HG02840 (cell line): ENCODE data around the gene CMC2.

Experiments
- ATAC-seq: cut with Tn5 transposase; IDR thresholded peaks from one replicate; pipeline ENCODE4 v1.9.1; 2021; ENCODE audit warnings: mild to moderate bottlenecking, moderate library complexity, moderate number of reproducible peaks; ENCODE audit not compliant: unreplicated experiment, low FRiP score

Gene CMC2

GRCh38 chr16:80938004-80938878 is 68.4 kb downstream of the CMC2 start:
- no peak for ATAC-seq

- ATAC-seq, result no peak
Measured at GRCh38 chr16:80936410-80936809, 70.3 kb downstream of the CMC2 start.

DNA sequence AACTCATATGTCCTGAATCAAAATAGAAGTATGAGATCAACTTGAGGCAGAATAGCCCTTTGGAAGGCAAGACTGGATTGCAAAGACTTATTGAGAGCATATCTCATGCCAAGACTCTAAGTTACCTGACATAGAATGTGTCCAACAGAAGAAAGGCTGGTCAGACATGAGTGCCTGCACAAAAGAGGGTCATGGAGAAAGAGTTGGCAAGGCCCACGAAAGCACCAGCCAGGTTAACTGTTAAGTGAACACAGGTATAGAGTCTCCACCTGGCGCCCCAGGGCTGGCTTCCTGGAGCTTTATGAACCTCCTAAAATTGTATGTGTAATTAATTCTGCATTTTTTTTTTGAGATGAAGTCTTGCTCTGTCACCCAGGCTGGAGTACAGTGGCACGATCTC is 71.0 kb downstream of the CMC2 start:
- ATAC-seq, result no peak

DNA sequence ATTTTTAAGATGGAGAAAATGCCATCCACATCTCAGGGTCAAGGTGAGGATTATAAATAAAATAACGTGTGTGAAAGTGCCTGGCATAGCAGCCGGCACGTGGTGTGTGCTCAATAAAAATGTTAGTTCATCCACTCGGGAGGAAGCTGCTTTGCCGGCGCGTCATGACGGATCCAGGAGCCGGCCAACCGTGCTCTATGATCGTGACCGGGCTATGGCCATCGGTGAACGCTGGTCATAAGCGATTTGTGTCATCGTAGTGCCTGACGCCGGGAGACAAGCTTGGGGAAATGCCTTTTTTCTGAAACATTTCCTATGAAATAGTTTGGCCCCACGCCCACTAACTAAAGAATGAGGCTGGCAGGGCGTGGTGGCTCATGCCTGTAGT is 74.0 kb downstream of the CMC2 start:
- no peak for ATAC-seq

GRCh38 chr16:80931801-80932707 is 74.6 kb downstream of the CMC2 start:
- no peak for ATAC-seq

DNA sequence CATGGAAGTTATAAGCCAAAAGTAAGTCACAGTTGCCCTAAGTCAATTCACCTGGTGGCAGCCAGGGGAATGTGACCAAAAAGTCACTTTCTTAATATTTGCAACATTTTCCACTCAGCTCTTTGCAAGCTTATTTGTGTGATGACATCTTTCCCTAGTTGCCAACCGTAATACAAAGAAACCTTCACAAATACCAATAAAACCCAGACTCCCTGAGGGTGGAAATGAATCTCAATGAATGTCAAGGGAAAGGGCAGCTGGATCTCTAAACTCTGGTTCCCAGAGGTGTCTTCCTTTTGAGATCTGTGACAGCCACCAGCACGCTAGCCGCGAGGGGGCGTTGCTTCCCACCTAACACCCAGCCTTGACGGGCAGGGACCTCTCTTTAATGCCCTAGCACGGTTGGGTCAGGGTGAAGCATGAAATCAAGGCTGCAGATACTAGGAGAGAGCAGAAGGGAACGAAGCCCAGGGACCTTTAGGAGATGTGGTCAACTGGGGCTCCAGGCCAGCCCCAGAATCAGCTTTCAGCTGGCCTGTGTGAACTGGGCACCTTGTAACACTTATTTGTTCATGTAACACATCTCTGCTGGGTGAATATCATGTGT is 82.2 kb downstream of the CMC2 start:
- no peak for ATAC-seq

DNA sequence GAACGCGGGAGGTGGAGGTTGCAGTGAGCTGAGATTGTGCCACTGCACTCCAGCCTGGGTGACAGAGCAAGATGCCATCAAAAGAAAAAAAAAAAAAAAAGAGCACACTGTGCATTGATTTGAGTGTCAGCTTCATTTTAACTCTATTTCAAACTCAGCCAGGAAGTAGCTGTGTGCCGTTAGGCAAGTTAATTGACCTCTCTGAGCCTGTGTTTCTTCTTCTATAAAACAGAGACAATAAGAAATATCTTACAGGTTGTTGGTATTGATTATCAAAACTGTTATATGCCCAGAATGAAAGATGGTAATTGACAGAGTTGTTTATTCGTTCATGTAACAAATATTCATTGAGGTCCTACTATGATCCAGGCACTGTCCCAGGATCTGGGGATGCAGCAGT is 83.3 kb downstream of the CMC2 start:
- no peak for ATAC-seq
